CD4-positive, alpha-beta T cell (primary cell): ENCODE data around the gene IQGAP2. TPM values are rescaled to one million over a fixed set of nuclear protein-coding genes. Genes with fewer than 3 reads are reported as not detected.

Source experiments
- ATAC-seq: fragments of 200-7000 bp; cut with Tn5 transposase; one replicate; pipeline ENCODE4 v1.10.0; 2022; ENCODE audit warnings: mild to moderate bottlenecking; ENCODE audit not compliant: poor library complexity
- CTCF ChIA-PET: fragments of 350-600 bp; sonication (Branson Sonifier 250); formaldehyde crosslinking; loops from one replicate; lab custom pipeline; 2021; ENCODE audit warnings: antibody characterized with exemption, inconsistent platforms; lab: Charles Lee
- POLR2A ChIA-PET: fragments of 350-600 bp; sonication (Branson Sonifier 250); formaldehyde crosslinking; loops from one replicate; lab custom pipeline; 2021; ENCODE audit warnings: antibody characterized with exemption, inconsistent platforms; lab: Charles Lee
- DNase-seq, 14 experiments: peaks; one replicate each; pipeline ENCODE4 v3.0.0-alpha.2; 2013 to 2020; ENCODE audit warnings: mixed read lengths in 2 of 14
- H3K27ac ChIP-seq, 2 donors: one replicate each; pipeline versions ENCODE4 v1.5.1 to v1.7.0; 2013; ENCODE audit warnings: low read length in 2 of 2, low read depth in 1 of 2, mild to moderate bottlenecking in 1 of 2
- H3K27me3 ChIP-seq, 2 experiments: 1 replicate in 1 of 2; 2 replicates in 1 of 2; pipeline versions ENCODE4 v1.6.1 to v1.7.0; 2013; ENCODE audit warnings: low read length in 2 of 2, control low read depth in 1 of 2, mild to moderate bottlenecking in 1 of 2, moderate library complexity in 1 of 2; ENCODE audit not compliant: insufficient read depth in 2 of 2, control insufficient read depth in 1 of 2
- H3K36me3 ChIP-seq: one replicate; pipeline ENCODE4 v1.6.1; 2013; ENCODE audit warnings: low read length, control low read depth; ENCODE audit not compliant: insufficient read depth
- H3K4me1 ChIP-seq: one replicate; pipeline ENCODE4 v1.6.1; 2013; ENCODE audit warnings: low read length, control low read depth; ENCODE audit not compliant: insufficient read depth
- H3K4me3 ChIP-seq: one replicate; pipeline ENCODE4 v1.5.1; 2013; ENCODE audit warnings: mild to moderate bottlenecking, low read length, moderate library complexity
- H3K9me3 ChIP-seq, 2 experiments: 1 replicate in 1 of 2; 2 replicates in 1 of 2; pipeline versions ENCODE4 v1.6.1 to v1.7.0; 2013; ENCODE audit warnings: low read length in 2 of 2, mild to moderate bottlenecking in 2 of 2, control low read depth in 1 of 2, moderate library complexity in 1 of 2; ENCODE audit not compliant: control insufficient read depth in 1 of 2, insufficient read depth in 1 of 2
- H3K27ac Mint-ChIP-seq: one replicate; pipeline ENCODE4 v1.8.0; 2020; ENCODE audit warnings: mixed read lengths
- H3K27me3 Mint-ChIP-seq: one replicate; pipeline ENCODE4 v1.8.0; 2021; ENCODE audit warnings: mixed read lengths
- H3K36me3 Mint-ChIP-seq: one replicate; pipeline ENCODE4 v1.8.0; 2021; ENCODE audit warnings: low read depth, mixed read lengths
- H3K4me1 Mint-ChIP-seq: one replicate; pipeline ENCODE4 v1.8.0; 2021; ENCODE audit warnings: low read depth, mixed read lengths
- H3K4me3 Mint-ChIP-seq: one replicate; pipeline ENCODE4 v1.8.0; 2020; ENCODE audit warnings: mild to moderate bottlenecking, mixed read lengths
- H3K9me3 Mint-ChIP-seq: one replicate; pipeline ENCODE4 v1.8.0; 2020; ENCODE audit warnings: mixed read lengths
- intact Hi-C, 2 experiments: fragments of 100-400 bp; cut with DNase I in 1 of 2; cut with micrococcal nuclease in 1 of 2; formaldehyde crosslinking; loops; one replicate each; pipeline versions ENCODE4 v1.15.1 to v1.9.0; 2023 to 2025; cut with DNase I, micrococcal nuclease
- total RNA-seq, 174 experiments: library from RNA in 2 of 174; stranded (reverse) in 2 of 174; gene quantifications; one replicate each; pipeline ENCODE4 v1.2.3 and lab custom pipeline; 2021 to 2026
- TF ChIP-seq, protein P1 (sequence below): fragments of 200-600 bp; IDR thresholded peaks from one replicate; pipeline ENCODE4 v1.8.0; 2022; ENCODE audit warnings: antibody characterized with exemption, mild to moderate bottlenecking

The IQGAP2 gene
- total RNA-seq, 2 experiments from 2014 or later = 58.8 TPM

DNA sequence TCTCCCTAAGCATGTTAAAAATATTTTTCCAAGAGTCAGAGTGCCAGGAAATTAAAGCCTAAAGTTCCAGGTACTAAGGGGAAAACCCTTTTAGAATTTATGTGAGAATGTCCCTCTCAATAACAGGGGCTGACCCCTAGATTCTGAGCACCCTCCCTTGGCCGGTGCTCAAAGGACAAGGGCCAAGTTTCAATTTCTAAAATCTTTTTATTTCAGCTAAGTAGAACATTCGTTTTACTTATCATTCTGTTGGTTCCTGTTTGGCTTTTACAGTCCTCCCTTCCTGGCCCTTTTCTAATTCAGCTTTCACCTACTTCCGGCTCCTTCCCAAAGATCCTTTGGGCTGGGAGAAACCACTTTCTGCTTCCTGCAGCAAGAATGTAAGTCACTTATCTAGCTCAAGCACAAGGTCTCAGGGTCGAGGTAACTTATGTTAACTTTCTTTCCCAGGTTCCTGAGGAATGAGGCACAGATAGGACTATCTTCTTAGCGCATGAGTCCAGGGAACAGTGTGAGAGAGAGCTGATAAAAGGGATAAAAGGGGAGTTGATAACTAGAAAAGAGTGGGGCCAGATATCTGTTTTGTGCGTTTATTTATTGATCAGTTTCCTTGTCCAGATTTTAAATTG is 254.7 kb downstream of the IQGAP2 start:
- intact Hi-C loops = no loop called here
- no peak overlapping the region for H3K27ac Mint-ChIP-seq
- ATAC-seq (no peak), DNase-seq (no peak)
- POLR2A ChIA-PET = no interaction called here
- H3K36me3 Mint-ChIP-seq = peaks cover 95% of the 10 kb centered on the region
- Histone ChIP-seq H3K36me3 (peaks cover 70% of the 10 kb centered on the region), H3K4me3 (no peak overlapping the region), H3K27me3 (no peaks in the 10 kb centered on the region), H3K4me1 (no peaks in the 10 kb centered on the region), H3K9me3 (no peaks in the 10 kb centered on the region), H3K27ac (no peak overlapping the region)
- H3K9me3 Mint-ChIP-seq = no peaks in the 10 kb centered on the region
- no peaks in the 10 kb centered on the region for H3K4me1 Mint-ChIP-seq
- H3K27me3 Mint-ChIP-seq = no peaks in the 10 kb centered on the region
- CTCF ChIA-PET = no interaction called here
- no peak overlapping the region for H3K4me3 Mint-ChIP-seq
- TF ChIP-seq, protein P1, sequence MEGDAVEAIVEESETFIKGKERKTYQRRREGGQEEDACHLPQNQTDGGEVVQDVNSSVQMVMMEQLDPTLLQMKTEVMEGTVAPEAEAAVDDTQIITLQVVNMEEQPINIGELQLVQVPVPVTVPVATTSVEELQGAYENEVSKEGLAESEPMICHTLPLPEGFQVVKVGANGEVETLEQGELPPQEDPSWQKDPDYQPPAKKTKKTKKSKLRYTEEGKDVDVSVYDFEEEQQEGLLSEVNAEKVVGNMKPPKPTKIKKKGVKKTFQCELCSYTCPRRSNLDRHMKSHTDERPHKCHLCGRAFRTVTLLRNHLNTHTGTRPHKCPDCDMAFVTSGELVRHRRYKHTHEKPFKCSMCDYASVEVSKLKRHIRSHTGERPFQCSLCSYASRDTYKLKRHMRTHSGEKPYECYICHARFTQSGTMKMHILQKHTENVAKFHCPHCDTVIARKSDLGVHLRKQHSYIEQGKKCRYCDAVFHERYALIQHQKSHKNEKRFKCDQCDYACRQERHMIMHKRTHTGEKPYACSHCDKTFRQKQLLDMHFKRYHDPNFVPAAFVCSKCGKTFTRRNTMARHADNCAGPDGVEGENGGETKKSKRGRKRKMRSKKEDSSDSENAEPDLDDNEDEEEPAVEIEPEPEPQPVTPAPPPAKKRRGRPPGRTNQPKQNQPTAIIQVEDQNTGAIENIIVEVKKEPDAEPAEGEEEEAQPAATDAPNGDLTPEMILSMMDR = no peak

DNA sequence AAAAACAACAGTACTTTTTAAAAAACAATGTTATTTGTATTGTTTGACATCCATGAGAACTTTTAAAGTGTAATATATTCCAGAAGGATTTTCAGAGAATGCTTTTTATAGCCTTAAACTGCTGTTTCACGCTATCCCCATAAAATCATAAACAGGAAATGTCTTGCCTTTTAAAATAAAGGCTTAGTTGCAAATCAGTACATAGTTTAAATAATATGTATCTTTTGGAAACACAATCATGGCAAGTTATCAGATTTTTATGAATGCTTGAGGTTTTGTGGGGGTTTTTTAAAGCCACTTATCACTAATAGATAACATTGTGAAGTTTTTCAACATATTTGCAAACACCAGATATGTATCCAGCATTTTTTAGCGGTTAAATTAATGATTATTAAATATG is 257.3 kb downstream of the IQGAP2 start:
- no peaks in the 10 kb centered on the region for H3K4me1 Mint-ChIP-seq
- Histone ChIP-seq H3K9me3 (no peaks in the 10 kb centered on the region), H3K4me3 (no peak overlapping the region), H3K27ac (no peak overlapping the region), H3K27me3 (no peaks in the 10 kb centered on the region), H3K36me3 (peaks cover 69% of the 10 kb centered on the region), H3K4me1 (no peaks in the 10 kb centered on the region)
- POLR2A ChIA-PET = no interaction called here
- ATAC-seq (no peak), DNase-seq (no peak)
- H3K9me3 Mint-ChIP-seq = no peaks in the 10 kb centered on the region
- intact Hi-C loops = no loop called here
- peaks cover 96% of the 10 kb centered on the region for H3K36me3 Mint-ChIP-seq
- H3K27ac Mint-ChIP-seq = no peak overlapping the region
- TF ChIP-seq, protein P1 = no peak
- no peaks in the 10 kb centered on the region for H3K27me3 Mint-ChIP-seq
- CTCF ChIA-PET = no interaction called here
- no peak overlapping the region for H3K4me3 Mint-ChIP-seq

DNA sequence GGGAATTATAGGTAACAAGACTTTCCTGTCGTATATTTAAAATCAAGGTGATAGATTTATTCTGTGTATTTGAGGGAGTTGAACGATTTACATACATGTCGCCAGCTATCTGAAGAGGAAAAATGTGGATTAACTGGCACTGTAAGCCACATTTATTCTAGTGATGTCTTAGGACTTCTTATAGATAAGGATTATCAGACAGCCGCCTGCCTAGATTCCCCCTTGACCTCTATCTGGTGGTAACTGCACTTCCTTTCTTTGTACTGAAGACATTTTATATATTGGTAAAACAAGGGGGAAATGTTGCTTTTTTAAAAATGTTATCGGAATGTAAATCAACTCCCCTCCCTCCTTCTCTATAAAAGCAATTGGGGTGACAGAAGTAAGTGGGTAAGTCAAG is 259.4 kb downstream of the IQGAP2 start:
- Histone ChIP-seq H3K27ac (no peak overlapping the region), H3K4me1 (no peaks in the 10 kb centered on the region), H3K27me3 (no peaks in the 10 kb centered on the region), H3K4me3 (no peak overlapping the region), H3K9me3 (no peaks in the 10 kb centered on the region), H3K36me3 (peaks cover 80% of the 10 kb centered on the region)
- Mint-ChIP-seq H3K9me3 (no peaks in the 10 kb centered on the region), H3K36me3 (peaks cover 98% of the 10 kb centered on the region), H3K4me1 (no peaks in the 10 kb centered on the region), H3K27ac (no peak overlapping the region), H3K4me3 (no peak overlapping the region), H3K27me3 (no peaks in the 10 kb centered on the region)
- DNase-seq = no peak
- POLR2A ChIA-PET = no interaction called here
- CTCF ChIA-PET = no interaction called here
- TF ChIP-seq, protein P1 = no peak
- ATAC-seq = no peak
- intact Hi-C loops = no loop called here
